GM12875 (cell line): ENCODE measurements around the gene TP63.

Experiments
- H3K4me3 ChIP-seq: one replicate; pipeline ENCODE4 v1.5.1; 2011; ENCODE audit warnings: low read depth, low read length, control low read depth
- TF ChIP-seq, protein P1 (sequence below): IDR thresholded peaks from 2 replicates; pipeline ENCODE4 v1.5.1; 2011; ENCODE audit warnings: low read depth, mild to moderate bottlenecking, control low read depth, inconsistent platforms, low read length, moderate library complexity, borderline replicate concordance; ENCODE audit not compliant: insufficient read depth

Gene TP63

DNA sequence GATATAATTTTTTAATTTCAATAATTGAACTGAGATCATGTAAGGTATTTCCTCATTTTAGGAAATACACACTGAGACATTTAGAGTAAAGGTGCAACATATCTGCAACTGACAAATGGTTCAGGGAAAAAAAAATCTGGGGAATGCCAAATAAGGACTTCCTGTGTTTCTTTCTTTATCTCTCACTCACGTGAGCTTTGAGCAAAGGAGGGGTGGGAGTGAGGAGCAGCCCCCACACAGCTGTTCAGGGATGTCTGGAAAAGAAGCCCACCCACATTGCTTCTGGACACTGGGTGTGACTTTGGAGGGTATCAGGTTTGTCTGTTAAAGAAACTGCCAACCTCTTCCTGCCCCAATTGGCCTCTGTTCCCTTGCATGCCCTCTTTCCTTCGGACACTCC is 5.6 kb upstream of the TP63 start:
- TF ChIP-seq, protein P1, sequence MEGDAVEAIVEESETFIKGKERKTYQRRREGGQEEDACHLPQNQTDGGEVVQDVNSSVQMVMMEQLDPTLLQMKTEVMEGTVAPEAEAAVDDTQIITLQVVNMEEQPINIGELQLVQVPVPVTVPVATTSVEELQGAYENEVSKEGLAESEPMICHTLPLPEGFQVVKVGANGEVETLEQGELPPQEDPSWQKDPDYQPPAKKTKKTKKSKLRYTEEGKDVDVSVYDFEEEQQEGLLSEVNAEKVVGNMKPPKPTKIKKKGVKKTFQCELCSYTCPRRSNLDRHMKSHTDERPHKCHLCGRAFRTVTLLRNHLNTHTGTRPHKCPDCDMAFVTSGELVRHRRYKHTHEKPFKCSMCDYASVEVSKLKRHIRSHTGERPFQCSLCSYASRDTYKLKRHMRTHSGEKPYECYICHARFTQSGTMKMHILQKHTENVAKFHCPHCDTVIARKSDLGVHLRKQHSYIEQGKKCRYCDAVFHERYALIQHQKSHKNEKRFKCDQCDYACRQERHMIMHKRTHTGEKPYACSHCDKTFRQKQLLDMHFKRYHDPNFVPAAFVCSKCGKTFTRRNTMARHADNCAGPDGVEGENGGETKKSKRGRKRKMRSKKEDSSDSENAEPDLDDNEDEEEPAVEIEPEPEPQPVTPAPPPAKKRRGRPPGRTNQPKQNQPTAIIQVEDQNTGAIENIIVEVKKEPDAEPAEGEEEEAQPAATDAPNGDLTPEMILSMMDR, result no peak
- H3K4me3 ChIP-seq, result no peak overlapping the region

DNA sequence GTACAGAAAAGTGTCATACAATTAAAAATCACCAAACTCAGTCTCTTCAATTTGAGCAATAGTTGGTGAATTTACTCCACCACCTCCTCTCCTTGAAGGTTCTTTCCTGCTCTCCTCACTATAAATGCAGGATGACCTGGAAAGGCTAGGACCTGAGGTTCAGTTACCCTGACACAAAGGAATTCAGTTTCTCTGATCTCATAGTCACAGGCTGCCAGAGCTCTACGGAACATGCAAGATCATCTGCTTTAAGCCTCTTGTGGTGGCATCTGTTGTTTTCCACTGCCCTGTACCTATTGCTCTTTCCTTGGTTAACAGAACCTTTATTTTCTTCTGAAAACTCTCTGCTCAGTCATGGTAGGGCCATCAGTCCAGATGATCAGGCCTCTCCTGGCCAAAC is 4.9 kb upstream of the TP63 start:
- H3K4me3 ChIP-seq, result no peak overlapping the region
- TF ChIP-seq, protein P1, result no peak

DNA sequence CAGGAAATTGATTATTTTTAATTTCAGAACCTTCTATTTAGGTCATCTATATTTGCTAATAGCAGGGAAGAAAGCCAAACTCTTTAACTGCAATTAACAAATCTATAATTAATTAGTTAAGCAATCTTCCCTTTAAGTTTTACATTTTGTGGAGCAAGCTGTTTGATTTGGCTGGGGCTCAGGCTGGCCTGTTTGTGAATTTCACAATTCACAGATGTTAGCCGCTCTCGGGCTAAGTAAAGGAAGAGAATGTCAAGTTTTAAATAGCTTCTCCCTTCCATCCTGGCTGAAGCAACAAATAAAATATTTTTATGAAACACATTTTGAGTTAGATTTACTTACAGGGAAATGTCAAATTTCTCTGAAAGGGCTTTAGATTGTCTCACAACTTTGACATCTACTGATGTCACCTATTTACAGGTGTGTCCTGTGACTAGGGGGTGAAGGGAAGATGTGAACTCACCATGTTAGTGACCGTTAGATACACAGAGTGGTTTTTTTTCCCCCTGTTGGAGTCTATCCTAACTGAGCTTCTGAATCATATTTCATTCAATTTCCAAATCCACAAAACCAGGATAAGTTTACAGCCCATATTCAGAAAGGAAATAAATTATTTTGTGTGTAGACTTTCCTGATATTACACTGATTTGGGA is 1.3 kb upstream of the TP63 start:
- TF ChIP-seq, protein P1, result no peak
- H3K4me3 ChIP-seq, result no peak overlapping the region

DNA sequence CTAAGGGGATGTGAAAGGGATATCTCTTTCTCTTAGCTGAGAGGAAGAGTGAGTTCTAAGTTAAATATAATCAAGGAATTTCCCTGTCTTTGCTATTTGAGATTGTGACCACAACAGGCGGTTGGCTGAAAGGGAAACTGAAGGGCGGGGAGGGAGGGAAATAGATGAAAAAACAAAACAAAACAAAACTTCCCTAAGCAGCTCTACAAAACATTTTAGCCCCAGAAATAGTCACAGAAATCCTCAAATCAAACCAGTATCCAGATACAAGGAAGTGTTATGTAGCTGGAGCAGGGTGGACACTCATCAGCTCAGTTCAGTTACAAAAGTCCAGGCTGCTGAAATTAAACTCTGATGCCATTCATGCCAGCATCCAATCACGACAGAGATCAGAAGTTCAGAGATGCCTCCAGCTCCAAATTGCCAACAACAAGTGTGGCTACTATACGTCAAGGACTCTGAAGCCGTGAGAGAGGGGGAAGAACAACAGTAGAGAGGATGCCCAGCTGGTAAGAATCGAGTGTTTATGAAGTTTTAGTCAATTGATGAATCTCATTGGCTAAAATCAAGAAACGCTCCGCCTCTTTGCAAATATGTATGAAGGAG is 319 bp upstream of the TP63 start:
- TF ChIP-seq, protein P1, result no peak
- no peak overlapping the region for H3K4me3 ChIP-seq

DNA sequence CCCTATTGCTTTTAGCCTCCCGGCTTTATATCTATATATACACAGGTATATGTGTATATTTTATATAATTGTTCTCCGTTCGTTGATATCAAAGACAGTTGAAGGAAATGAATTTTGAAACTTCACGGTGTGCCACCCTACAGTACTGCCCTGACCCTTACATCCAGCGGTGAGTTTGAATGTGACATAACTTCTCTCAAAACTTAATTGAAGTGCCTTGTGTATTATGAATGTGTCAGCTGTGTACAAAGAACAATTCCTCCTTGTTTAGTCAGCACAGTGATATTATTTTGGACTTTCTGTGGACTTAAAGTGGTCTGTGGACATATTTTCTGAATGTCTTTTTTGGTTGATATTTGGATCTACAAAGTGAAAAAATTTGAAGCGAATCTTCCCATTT is 220 bp downstream of the TP63 start:
- TF ChIP-seq, protein P1, result no peak
- H3K4me3 ChIP-seq, result no peak overlapping the region

DNA sequence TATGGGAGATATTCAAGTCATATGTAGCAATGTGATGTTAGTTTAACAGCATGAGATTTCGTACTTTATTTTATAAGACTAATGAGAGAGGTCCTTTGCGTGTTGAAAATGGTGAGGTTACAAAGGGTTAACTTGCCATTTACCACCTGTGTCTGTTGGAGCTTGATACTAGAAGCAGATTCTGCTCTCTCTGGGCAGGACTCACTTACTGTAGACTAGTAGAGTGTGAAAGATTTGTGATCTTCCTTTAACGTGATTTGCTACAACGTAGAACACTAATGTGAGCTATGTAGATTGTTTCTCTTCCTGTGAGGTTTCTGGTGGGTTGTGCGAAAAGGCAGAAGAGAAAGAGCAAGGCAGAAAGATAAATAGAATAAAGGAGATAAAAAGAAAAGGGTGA is 1.1 kb downstream of the TP63 start:
- TF ChIP-seq, protein P1, result no peak
- peak overlapping the region; percentile 19 for H3K4me3 ChIP-seq

DNA sequence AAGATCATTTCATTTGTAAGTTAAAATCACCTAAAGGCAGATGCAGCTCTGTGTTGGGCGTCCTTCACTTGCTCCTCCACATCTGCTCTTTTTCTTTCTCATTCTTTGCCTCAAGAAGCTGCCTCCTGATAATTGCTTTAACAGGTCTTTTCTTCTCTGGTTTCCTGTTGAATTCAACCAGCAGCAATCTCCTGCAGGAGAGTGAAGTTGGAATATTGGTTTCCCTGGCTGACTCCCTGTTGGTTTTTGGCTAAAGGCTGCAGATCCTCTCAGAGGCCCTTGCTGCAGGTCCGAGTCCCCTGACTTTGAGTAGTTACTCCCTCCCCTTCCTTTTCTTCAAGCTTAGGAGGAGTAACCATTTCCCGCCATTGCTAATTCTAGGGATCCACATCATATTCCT is 4.2 kb downstream of the TP63 start:
- TF ChIP-seq, protein P1, result no peak
- no peak overlapping the region for H3K4me3 ChIP-seq
